Measurements from ENCODE around the gene CREBRF. TPM values are rescaled to one million over a fixed set of nuclear protein-coding genes. Genes with fewer than 3 reads are reported as not detected.
A peak's percentile ranks its signal among the peaks of the same experiment; 100 is the strongest.

CREBRF gene
- total and polyA plus RNA-seq, 2 of the 4 experiments (the other 2 are of a cell fraction) = 3.2 to 16.1 TPM

GRCh38 chr5:173159256-173159655 is 103.1 kb downstream of the CREBRF start:
- H3K9me1 ChIP-seq (ENCODE audit: insufficient read depth, low read length) = no peaks in the 10 kb centered on the region
- no peak overlapping the region for H4K5ac ChIP-seq (ENCODE audit: low read depth, low read length)
- H4K91ac ChIP-seq (ENCODE audit: insufficient read depth, low read depth, low read length) = no peak overlapping the region
- H3K9ac ChIP-seq (ENCODE audit: low read depth, low read length) = no peak overlapping the region
- no peak for ATAC-seq (ENCODE audit: low read depth)
- peaks cover 45% of the 10 kb centered on the region for H3K36me3 ChIP-seq (ENCODE audit: control insufficient read depth, insufficient read depth, low read length)
- no peak overlapping the region for H2AK5ac ChIP-seq (ENCODE audit: low read depth, low read length)
- ChIA-PET POLR2A (ENCODE audit: unreplicated experiment) (no interaction called here), CTCF (interaction anchor here (0.6 kb wide), 1 partner anchor 388 kb away, joined by 3 read pairs; no protein-coding TSS in a partner anchor)
- H3K14ac ChIP-seq (replicated peaks; ENCODE audit: low read depth, low read length) = no peak overlapping the region
- no peaks in the 10 kb centered on the region; the same call in 1 of the 2 replicates for H4K20me1 ChIP-seq (ENCODE audit: insufficient read depth, low read length)
- no peak overlapping the region for H3K23ac ChIP-seq (ENCODE audit: low read depth, low read length)
- TF ChIP-seq RFX5 (IDR thresholded peaks at IDR 0.05; ENCODE audit: low read depth, low read length) (no peak), USF2 (IDR thresholded peaks at IDR 0.05; ENCODE audit: low read depth, low read length) (no peak), MAFK (IDR thresholded peaks at IDR 0.05; ENCODE audit: low read depth, low read length) (peak; percentile 65)
- no peak overlapping the region for H3K4ac ChIP-seq (ENCODE audit: low read depth, low read length)
- no peaks in the 10 kb centered on the region for H3K9me3 ChIP-seq (ENCODE audit: control insufficient read depth, insufficient read depth, low read length)
- H3K4me1 ChIP-seq (ENCODE audit: control insufficient read depth, insufficient read depth, low read length) = no peaks in the 10 kb centered on the region; the same call in 1 of the 2 replicates
- H3K27ac ChIP-seq (ENCODE audit: insufficient read depth, low read length) = no peak overlapping the region
- dilution Hi-C loops (cut with HindIII; ENCODE audit: low sequenced_read_pairs, unreplicated experiment) = no loop called here
- no peak overlapping the region for H2BK120ac ChIP-seq (ENCODE audit: low read depth, low read length)
- H2BK5ac ChIP-seq (ENCODE audit: low read depth, low read length, poor library complexity, severe bottlenecking) = no peak overlapping the region
- no peak overlapping the region for H3K4me3 ChIP-seq (ENCODE audit: insufficient read depth, low read depth, low read length)
- no peak overlapping the region for H2BK20ac ChIP-seq (ENCODE audit: low read depth, low read length)
- in situ Hi-C loops (cut with MboI; ENCODE audit: low sequenced_read_pairs) = loop anchor here (25.0 kb wide), 2 partner anchors 428 to 1153 kb away; no protein-coding TSS in a partner anchor
- H2BK15ac ChIP-seq (ENCODE audit: low read depth, low read length) = no peak overlapping the region
- H4K8ac ChIP-seq (ENCODE audit: low read depth in 2 of 2, low read length in 2 of 2) = no peak overlapping the region
- H3K56ac ChIP-seq (ENCODE audit: extremely low read depth, insufficient read depth, low read length) = no peak overlapping the region
- no peak for DNase-seq
- 96% methylated on average over 3 of the region's 3 CpGs; no CpG with 5 or more reads in 1 of the 2 experiments for WGBS, 2 experiments (ENCODE audit: extremely low coverage in 2 of 2, insufficient read length in 1 of 2)
- H3K4me2 ChIP-seq (ENCODE audit: low read depth, low read length) = no peak overlapping the region
- intact Hi-C loops (cut with micrococcal nuclease) = no loop called here
- H3K79me1 ChIP-seq (ENCODE audit: low read depth in 1 of 2, low read length in 2 of 2) = 0 out of 4 replicates have a peak, but pooled peaks cover 0 to 3% of the 10 kb centered on the region in 2 experiments
- H3K18ac ChIP-seq (ENCODE audit: low read depth, low read length) = no peak overlapping the region
- H3K27me3 ChIP-seq (ENCODE audit: control insufficient read depth, insufficient read depth, low read length) = no peaks in the 10 kb centered on the region
- H2AK9ac ChIP-seq (replicated peaks; ENCODE audit: low read depth, low read length, poor library complexity) = no peak overlapping the region
- no peak overlapping the region for H2AFZ ChIP-seq (replicated peaks; ENCODE audit: low read length, poor library complexity)
- BruUV-seq (replicated peaks) = no TSS peak

Data from IMR-90 (cell line).